Uterus (tissue), 2 donors: ENCODE results near the gene FKBP10.

Experiments
- POLR2A ChIP-seq, 2 donors: fragments of 450-650 bp; IDR thresholded peaks; one replicate each; pipeline ENCODE4 v1.6.1; 2016; ENCODE audit warnings: antibody characterized with exemption in 2 of 2, mild to moderate bottlenecking in 1 of 2, moderate library complexity in 1 of 2
- TF ChIP-seq, protein P1 (sequence below), 4 experiments: fragments of 200-600 bp in 2 of 4; fragments of 450-650 bp in 2 of 4; sonication (generic) in 2 of 4; IDR thresholded peaks; one replicate each; pipeline ENCODE4 v1.5.1; 2016 to 2019; ENCODE audit warnings: antibody characterized with exemption in 4 of 4, mild to moderate bottlenecking in 2 of 4, moderate library complexity in 1 of 4

DNA sequence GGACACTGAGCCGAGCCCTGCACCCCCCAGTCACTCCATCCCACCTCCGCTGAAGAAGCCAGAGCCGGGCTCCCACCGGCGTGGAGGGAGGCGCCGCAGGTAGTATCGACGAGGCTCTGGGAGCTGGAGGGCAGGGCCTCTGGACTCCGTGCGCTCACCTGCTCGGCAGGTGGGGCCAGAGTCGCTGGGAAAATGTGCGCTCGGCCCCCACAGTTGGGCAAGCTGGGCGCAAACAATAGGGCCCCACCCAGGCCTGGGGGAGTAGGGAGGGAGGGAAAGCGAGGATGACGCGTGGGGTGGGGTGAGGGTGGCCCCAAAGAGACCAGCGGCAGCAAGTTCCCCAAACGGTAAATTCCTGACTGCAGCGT is 27.0 kb upstream of the FKBP10 start:
- TF ChIP-seq, protein P1, sequence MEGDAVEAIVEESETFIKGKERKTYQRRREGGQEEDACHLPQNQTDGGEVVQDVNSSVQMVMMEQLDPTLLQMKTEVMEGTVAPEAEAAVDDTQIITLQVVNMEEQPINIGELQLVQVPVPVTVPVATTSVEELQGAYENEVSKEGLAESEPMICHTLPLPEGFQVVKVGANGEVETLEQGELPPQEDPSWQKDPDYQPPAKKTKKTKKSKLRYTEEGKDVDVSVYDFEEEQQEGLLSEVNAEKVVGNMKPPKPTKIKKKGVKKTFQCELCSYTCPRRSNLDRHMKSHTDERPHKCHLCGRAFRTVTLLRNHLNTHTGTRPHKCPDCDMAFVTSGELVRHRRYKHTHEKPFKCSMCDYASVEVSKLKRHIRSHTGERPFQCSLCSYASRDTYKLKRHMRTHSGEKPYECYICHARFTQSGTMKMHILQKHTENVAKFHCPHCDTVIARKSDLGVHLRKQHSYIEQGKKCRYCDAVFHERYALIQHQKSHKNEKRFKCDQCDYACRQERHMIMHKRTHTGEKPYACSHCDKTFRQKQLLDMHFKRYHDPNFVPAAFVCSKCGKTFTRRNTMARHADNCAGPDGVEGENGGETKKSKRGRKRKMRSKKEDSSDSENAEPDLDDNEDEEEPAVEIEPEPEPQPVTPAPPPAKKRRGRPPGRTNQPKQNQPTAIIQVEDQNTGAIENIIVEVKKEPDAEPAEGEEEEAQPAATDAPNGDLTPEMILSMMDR (IDR thresholded peaks at IDR 0.05) = no peak
- TF ChIP-seq POLR2A (IDR thresholded peaks at IDR 0.05) = no peak
